HepG2 (cell line): ENCODE data around the gene MYO3B.

Experiments
- PAX8 ChIP-seq: sonication (generic); formaldehyde crosslinking; IDR thresholded peaks from 2 replicates; pipeline ENCODE4 v1.8.0; 2022; ENCODE audit warnings: mild to moderate bottlenecking, missing genetic modification reagents, borderline replicate concordance
- RFXANK ChIP-seq: IDR thresholded peaks from 2 replicates; pipeline ENCODE4 v1.6.1; 2016
- TF ChIP-seq, protein P1 (sequence below): sonication (generic); formaldehyde crosslinking; IDR thresholded peaks from 2 replicates; pipeline ENCODE4 v1.8.0; 2022; ENCODE audit warnings: mild to moderate bottlenecking, missing genetic modification reagents, borderline replicate concordance

- no peak for TF ChIP-seq PAX8 (CRISPR knock-in tag)
- TF ChIP-seq, protein P1, sequence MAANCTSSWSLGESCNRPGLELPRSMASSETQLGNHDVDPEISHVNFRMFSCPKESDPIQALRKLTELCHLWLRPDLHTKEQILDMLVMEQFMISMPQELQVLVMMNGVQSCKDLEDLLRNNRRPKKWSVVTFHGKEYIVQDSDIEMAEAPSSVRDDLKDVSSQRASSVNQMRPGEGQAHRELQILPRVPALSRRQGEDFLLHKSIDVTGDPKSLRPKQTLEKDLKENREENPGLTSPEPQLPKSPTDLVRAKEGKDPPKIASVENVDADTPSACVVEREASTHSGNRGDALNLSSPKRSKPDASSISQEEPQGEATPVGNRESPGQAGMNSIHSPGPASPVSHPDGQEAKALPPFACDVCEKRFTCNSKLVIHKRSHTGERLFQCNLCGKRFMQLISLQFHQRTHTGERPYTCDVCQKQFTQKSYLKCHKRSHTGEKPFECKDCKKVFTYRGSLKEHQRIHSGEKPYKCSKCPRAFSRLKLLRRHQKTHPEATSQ: no peak
- TF ChIP-seq RFXANK (CRISPR knock-in tag): no peak
Measured at GRCh38 chr2:170567429-170567828, 389.5 kb downstream of the MYO3B start.
